Liver (tissue), 9 donors: ENCODE measurements around the gene ART3. TPM values are rescaled to one million over a fixed set of nuclear protein-coding genes. Genes with fewer than 3 reads are reported as not detected.

ENCODE experiments used
- DNase-seq: peaks from one replicate; pipeline ENCODE4 v3.0.0-alpha.2; 2017; ENCODE audit warnings: low spot score
- H3K27ac ChIP-seq, 2 donors: one replicate each; pipeline ENCODE4 v1.7.0; 2013; ENCODE audit warnings: inconsistent platforms in 2 of 2, low read length in 2 of 2, control low read depth in 1 of 2, low read depth in 1 of 2, mild to moderate bottlenecking in 1 of 2
- H3K27me3 ChIP-seq, 4 donors: one replicate each; pipeline versions ENCODE4 v1.6.1 to v1.7.0; 2013; ENCODE audit warnings: low read length in 3 of 4, inconsistent platforms in 1 of 4, mild to moderate bottlenecking in 1 of 4, moderate library complexity in 1 of 4; ENCODE audit not compliant: control insufficient read depth in 4 of 4, insufficient read depth in 4 of 4
- H3K36me3 ChIP-seq, 4 donors: one replicate each; pipeline versions ENCODE4 v1.6.1 to v1.7.0; 2013; ENCODE audit warnings: low read length in 3 of 4, mild to moderate bottlenecking in 3 of 4, low read depth in 1 of 4, moderate library complexity in 1 of 4; ENCODE audit not compliant: control insufficient read depth in 4 of 4, insufficient read depth in 3 of 4
- H3K4me1 ChIP-seq, 4 donors: one replicate each; pipeline versions ENCODE4 v1.6.1 to v1.7.0; 2013; ENCODE audit warnings: low read length in 3 of 4, mild to moderate bottlenecking in 3 of 4, moderate library complexity in 1 of 4; ENCODE audit not compliant: control insufficient read depth in 4 of 4, insufficient read depth in 4 of 4
- H3K4me3 ChIP-seq, 3 donors: one replicate each; pipeline versions ENCODE4 v1.6.1 to v1.7.0; 2013; ENCODE audit warnings: low read length in 3 of 3, control low read depth in 1 of 3, low read depth in 1 of 3, mild to moderate bottlenecking in 1 of 3
- H3K9ac ChIP-seq, 2 donors: one replicate each; pipeline ENCODE4 v1.7.0; 2013; ENCODE audit warnings: low read length in 2 of 2, mild to moderate bottlenecking in 2 of 2, moderate library complexity in 2 of 2, control low read depth in 1 of 2, low read depth in 1 of 2
- H3K9me3 ChIP-seq, 4 donors: one replicate each; pipeline versions ENCODE4 v1.6.1 to v1.7.0; 2013; ENCODE audit warnings: low read length in 3 of 4; ENCODE audit not compliant: control insufficient read depth in 4 of 4
- EGR1 ChIP-seq, 2 donors: IDR thresholded peaks; 2 replicates each; pipeline ENCODE4 v1.6.1; 2016 to 2018; ENCODE audit warnings: antibody characterized with exemption in 2 of 2, low read depth in 2 of 2
- FOXA1 ChIP-seq: IDR thresholded peaks from 2 replicates; pipeline ENCODE4 v1.6.1; 2016; ENCODE audit warnings: antibody characterized with exemption
- HNF4G ChIP-seq: IDR thresholded peaks from 2 replicates; pipeline ENCODE4 v1.6.1; 2016; ENCODE audit warnings: antibody characterized with exemption
- JUND ChIP-seq, 2 donors: IDR thresholded peaks; 2 replicates each; pipeline ENCODE4 v1.6.1; 2016; ENCODE audit warnings: antibody characterized with exemption in 2 of 2
- NR2F2 ChIP-seq: IDR thresholded peaks from 2 replicates; pipeline ENCODE4 v1.6.1; 2016; ENCODE audit warnings: antibody characterized with exemption
- RAD21 ChIP-seq, 2 donors: IDR thresholded peaks; 2 replicates each; pipeline ENCODE4 v1.6.1; 2016; ENCODE audit warnings: antibody characterized with exemption in 2 of 2, mild to moderate bottlenecking in 2 of 2
- SP1 ChIP-seq: IDR thresholded peaks from 2 replicates; pipeline ENCODE4 v1.6.1; 2018; ENCODE audit warnings: antibody characterized with exemption, mild to moderate bottlenecking
- WGBS: extraction: QIAGEN DNeasy Blood & Tissue Kit; methylation state at CpG from one replicate; pipeline ENCODE4 v1.1.7; 2013; 5-methylcytosine and 5-hydroxymethylcytosine counted together
- polyA plus RNA-seq, 2 donors: library from polyadenylated mRNA; stranded (reverse) in 1 of 2; unstranded in 1 of 2; fragments of 200-250 nt in 1 of 2; fragments of >200 nt in 1 of 2; fragmentation: Nextera tagmentation in 1 of 2; extraction: Ambion mirVana in 1 of 2; gene quantifications; one replicate each; pipeline versions ENCODE4 v1.2.1 to v1.2.3, GENCODE V29; 2013 to 2015
- total RNA-seq, 2 donors: library from RNA; depleted of rRNA; stranded (reverse); fragments of >200 nt; gene quantifications; one replicate each; pipeline ENCODE4 v1.2.3, GENCODE V29; 2014
- TF ChIP-seq, protein P1 (sequence below): fragments of 150-350 bp; IDR thresholded peaks from 2 replicates; pipeline ENCODE4 v1.5.1; 2017; ENCODE audit warnings: improper control_type of control experiment, low read depth, low read length; ENCODE audit not compliant: missing input control
- TF ChIP-seq, protein P2 (sequence below): IDR thresholded peaks from 2 replicates; pipeline ENCODE4 v1.6.1; 2016; ENCODE audit warnings: antibody characterized with exemption
- TF ChIP-seq, protein P3 (sequence below): IDR thresholded peaks from 2 replicates; pipeline ENCODE4 v1.6.1; 2016; ENCODE audit warnings: antibody characterized with exemption
- TF ChIP-seq, protein P4 (sequence below): IDR thresholded peaks from 2 replicates; pipeline ENCODE4 v1.6.1; 2016; ENCODE audit warnings: antibody characterized with exemption, mild to moderate bottlenecking
- donor health status: healthy.
- donor health status: healthy.
- donor health status: healthy.
- donor health status: healthy.
- donor health status: healthy.

ART3 gene
- total and polyA plus RNA-seq, 4 donors: 0.08 TPM; not detected in 3

DNA sequence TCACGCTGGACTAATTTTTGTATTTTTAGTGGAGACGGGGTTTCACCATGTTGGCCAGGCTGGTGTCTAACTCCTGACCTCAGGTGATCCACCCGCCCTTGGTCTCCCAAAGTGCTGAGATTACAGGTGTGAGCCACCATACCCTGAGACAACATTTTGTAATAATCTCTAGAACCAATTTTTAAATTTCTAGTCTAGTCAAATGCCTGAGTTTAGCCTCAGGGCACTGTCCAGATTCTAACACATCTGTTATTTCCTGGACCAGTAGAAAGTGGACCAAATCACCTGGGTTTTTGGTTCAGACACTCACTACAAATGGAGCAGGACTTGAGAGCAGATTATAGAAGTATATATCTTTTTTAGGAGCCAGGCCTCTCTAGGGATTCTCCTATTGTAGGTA is 21.6 kb downstream of the ART3 start:
- 98% methylated on average over 3 of the region's 3 CpGs for WGBS
- Histone ChIP-seq H3K27me3 (no peaks in the 10 kb centered on the region), H3K4me1 (no peaks in the 10 kb centered on the region), H3K36me3 (no peaks in the 10 kb centered on the region), H3K9me3 (no peaks in the 10 kb centered on the region), H3K4me3 (no peak overlapping the region), H3K27ac (no peak overlapping the region), H3K9ac (no peak overlapping the region)
- TF ChIP-seq EGR1 (IDR thresholded peaks at IDR 0.05; ENCODE audit: low read depth in 2 of 2) (no peak), JUND (IDR thresholded peaks at IDR 0.05) (no peak), HNF4G (no peak), FOXA1 (no peak), SP1 (no peak)
- TF ChIP-seq, protein P1, sequence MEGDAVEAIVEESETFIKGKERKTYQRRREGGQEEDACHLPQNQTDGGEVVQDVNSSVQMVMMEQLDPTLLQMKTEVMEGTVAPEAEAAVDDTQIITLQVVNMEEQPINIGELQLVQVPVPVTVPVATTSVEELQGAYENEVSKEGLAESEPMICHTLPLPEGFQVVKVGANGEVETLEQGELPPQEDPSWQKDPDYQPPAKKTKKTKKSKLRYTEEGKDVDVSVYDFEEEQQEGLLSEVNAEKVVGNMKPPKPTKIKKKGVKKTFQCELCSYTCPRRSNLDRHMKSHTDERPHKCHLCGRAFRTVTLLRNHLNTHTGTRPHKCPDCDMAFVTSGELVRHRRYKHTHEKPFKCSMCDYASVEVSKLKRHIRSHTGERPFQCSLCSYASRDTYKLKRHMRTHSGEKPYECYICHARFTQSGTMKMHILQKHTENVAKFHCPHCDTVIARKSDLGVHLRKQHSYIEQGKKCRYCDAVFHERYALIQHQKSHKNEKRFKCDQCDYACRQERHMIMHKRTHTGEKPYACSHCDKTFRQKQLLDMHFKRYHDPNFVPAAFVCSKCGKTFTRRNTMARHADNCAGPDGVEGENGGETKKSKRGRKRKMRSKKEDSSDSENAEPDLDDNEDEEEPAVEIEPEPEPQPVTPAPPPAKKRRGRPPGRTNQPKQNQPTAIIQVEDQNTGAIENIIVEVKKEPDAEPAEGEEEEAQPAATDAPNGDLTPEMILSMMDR: no peak
- TF ChIP-seq, protein P2, sequence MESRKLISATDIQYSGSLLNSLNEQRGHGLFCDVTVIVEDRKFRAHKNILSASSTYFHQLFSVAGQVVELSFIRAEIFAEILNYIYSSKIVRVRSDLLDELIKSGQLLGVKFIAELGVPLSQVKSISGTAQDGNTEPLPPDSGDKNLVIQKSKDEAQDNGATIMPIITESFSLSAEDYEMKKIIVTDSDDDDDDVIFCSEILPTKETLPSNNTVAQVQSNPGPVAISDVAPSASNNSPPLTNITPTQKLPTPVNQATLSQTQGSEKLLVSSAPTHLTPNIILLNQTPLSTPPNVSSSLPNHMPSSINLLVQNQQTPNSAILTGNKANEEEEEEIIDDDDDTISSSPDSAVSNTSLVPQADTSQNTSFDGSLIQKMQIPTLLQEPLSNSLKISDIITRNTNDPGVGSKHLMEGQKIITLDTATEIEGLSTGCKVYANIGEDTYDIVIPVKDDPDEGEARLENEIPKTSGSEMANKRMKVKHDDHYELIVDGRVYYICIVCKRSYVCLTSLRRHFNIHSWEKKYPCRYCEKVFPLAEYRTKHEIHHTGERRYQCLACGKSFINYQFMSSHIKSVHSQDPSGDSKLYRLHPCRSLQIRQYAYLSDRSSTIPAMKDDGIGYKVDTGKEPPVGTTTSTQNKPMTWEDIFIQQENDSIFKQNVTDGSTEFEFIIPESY: no peak
- no peak for DNase-seq

DNA sequence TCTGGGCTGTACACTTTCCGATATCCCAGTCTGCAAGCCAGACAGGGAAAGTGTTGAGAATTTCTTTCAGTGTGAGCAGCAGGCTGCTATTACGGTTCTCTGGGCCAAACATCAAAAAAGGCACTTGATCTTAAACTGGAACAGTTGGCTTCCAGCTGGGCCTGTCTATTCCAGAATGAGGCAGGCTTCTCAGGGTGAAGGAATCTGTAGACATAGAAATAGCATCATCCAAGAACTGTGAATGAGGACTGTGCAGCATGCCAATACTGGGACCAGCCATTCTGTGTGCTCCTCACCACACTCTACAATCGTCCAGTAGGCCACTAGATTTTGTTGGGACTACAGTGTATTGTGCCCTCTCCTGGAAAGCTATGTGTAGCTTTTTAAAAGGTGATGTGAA is 31.1 kb downstream of the ART3 start:
- Histone ChIP-seq H3K27ac (no peak overlapping the region), H3K9ac (no peak overlapping the region), H3K4me3 (no peak overlapping the region), H3K9me3 (no peaks in the 10 kb centered on the region), H3K36me3 (no peaks in the 10 kb centered on the region), H3K27me3 (no peaks in the 10 kb centered on the region), H3K4me1 (no peaks in the 10 kb centered on the region)
- no peak for DNase-seq
- WGBS: 90% methylated on average over 3 of the region's 3 CpGs
- TF ChIP-seq, protein P3, sequence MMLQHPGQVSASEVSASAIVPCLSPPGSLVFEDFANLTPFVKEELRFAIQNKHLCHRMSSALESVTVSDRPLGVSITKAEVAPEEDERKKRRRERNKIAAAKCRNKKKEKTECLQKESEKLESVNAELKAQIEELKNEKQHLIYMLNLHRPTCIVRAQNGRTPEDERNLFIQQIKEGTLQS: no peak
- TF ChIP-seq HNF4G: no peak
- TF ChIP-seq, protein P4, sequence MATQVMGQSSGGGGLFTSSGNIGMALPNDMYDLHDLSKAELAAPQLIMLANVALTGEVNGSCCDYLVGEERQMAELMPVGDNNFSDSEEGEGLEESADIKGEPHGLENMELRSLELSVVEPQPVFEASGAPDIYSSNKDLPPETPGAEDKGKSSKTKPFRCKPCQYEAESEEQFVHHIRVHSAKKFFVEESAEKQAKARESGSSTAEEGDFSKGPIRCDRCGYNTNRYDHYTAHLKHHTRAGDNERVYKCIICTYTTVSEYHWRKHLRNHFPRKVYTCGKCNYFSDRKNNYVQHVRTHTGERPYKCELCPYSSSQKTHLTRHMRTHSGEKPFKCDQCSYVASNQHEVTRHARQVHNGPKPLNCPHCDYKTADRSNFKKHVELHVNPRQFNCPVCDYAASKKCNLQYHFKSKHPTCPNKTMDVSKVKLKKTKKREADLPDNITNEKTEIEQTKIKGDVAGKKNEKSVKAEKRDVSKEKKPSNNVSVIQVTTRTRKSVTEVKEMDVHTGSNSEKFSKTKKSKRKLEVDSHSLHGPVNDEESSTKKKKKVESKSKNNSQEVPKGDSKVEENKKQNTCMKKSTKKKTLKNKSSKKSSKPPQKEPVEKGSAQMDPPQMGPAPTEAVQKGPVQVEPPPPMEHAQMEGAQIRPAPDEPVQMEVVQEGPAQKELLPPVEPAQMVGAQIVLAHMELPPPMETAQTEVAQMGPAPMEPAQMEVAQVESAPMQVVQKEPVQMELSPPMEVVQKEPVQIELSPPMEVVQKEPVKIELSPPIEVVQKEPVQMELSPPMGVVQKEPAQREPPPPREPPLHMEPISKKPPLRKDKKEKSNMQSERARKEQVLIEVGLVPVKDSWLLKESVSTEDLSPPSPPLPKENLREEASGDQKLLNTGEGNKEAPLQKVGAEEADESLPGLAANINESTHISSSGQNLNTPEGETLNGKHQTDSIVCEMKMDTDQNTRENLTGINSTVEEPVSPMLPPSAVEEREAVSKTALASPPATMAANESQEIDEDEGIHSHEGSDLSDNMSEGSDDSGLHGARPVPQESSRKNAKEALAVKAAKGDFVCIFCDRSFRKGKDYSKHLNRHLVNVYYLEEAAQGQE: no peak
- TF ChIP-seq RAD21 (IDR thresholded peaks at IDR 0.05): no peak
- TF ChIP-seq EGR1 (IDR thresholded peaks at IDR 0.05; ENCODE audit: low read depth in 2 of 2): no peak
- no peak for TF ChIP-seq FOXA1

DNA sequence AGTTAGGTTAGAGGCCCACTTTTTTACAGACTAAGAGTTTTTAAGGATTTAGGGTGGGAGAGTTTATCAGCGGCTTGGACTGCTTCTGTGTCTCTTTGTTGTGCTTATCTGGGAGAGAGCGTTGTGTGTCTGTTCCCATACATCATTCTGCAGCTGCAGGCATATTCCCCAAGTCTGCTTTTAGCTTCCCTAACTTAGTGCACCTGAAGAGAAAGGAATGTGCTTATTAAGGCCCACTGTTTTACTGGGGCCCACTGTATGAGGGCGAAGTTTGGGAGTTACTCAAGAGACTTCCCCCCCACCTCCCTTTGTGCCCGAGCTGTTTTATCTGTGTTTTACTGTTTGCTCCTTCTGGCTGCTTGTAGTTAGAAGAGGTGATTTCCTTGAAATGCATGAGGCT is 31.9 kb downstream of the ART3 start:
- Histone ChIP-seq H3K4me3 (no peak overlapping the region), H3K9me3 (no peaks in the 10 kb centered on the region), H3K27ac (no peak overlapping the region), H3K36me3 (no peaks in the 10 kb centered on the region), H3K9ac (no peak overlapping the region), H3K27me3 (no peaks in the 10 kb centered on the region), H3K4me1 (no peaks in the 10 kb centered on the region)
- TF ChIP-seq SP1 (no peak), NR2F2 (no peak), JUND (IDR thresholded peaks at IDR 0.05) (no peak)
- TF ChIP-seq, protein P3: no peak
- WGBS: 88% methylated on average over 4 of the region's 4 CpGs
- DNase-seq: no peak
